ENCODE measurements around the gene GPX6.
"Not testable (repeated sequence)": the region's sequence is repeated elsewhere in the genome, so short reads cannot be mapped to it uniquely, and the experiment has no call there.

GPX6 gene, protein sequence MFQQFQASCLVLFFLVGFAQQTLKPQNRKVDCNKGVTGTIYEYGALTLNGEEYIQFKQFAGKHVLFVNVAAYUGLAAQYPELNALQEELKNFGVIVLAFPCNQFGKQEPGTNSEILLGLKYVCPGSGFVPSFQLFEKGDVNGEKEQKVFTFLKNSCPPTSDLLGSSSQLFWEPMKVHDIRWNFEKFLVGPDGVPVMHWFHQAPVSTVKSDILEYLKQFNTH

DNA sequence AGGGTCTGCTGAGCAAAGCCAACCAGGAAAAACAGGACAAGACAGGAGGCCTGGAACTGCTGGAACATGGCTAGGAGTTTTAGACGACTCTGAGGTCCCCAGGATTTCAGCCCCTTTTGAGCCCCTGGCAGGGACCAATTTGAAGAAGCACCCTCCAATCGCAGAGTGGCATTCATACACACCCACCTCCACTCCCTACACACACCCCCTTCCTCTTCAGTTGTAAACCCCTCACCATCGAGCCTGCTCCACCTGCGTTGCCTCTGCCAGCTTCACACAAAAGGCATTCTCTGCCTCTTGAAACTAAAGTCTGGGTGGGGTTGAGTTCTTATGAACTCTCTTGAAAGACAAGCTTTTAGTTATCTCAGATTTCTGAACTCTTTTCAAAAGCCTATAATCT is at the start of gene GPX6:
Gene GPX6 (minus strand): TSS at position 118 of the 400 bp plus-strand sequence. CDS start 50 bp downstream, at position 68.
- Histone ChIP-seq H3K36me3 (ENCODE audit: insufficient read depth, low read length) (no peaks in the 10 kb centered on the region), H3K4me3 (ENCODE audit: low read depth in 1 of 2, low read length in 2 of 2) (no peak within 1 kb of the TSS), H3K9ac (ENCODE audit: low read length) (no peak within 1 kb of the TSS), H3K27ac (ENCODE audit: low read depth, low read length) (no peak within 1 kb of the TSS), H3K9me3 (ENCODE audit: low read length) (no peaks in the 10 kb centered on the region), H3K27me3 (ENCODE audit: control insufficient read depth in 1 of 2, insufficient read depth in 2 of 2, low read length in 2 of 2) (no peaks in the 10 kb centered on the region), H3K4me1 (ENCODE audit: insufficient read depth, low read length) (no peaks in the 10 kb centered on the region)

DNA sequence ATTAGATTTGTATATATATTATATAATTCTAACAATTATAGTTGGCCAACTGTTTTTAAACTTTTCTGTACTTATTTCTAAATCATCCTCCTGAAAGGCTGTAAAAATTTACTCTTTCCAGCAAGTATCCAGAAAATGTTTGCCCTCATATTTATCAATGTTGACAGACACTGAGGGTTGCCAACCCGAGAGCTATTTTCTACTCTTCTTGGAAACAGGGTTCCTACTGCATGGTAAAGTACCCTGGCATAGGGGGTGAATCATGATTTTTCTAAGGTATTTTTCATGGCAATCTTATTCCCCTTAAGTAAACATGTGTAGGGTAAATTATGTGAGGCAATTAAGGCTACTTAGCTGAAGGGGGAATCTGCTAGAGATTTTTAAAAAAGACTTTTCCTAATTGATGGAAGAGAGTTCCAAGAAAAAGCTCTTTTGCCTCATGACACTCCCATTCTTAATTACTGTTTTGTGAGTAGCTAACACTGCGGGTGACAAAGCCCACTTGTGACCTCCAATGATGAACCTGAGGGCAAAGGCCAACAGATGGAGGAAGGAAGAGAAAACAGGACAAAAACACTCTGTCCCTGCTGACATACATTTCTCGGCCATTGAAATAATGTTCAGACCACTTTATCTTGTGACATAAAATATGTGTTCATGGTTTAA is 48.0 kb upstream of the GPX6 start:
- H3K9ac ChIP-seq (ENCODE audit: low read length) = no peak overlapping the region
- H3K4me1 ChIP-seq (ENCODE audit: insufficient read depth, low read length) = no peaks in the 10 kb centered on the region
- no peaks in the 10 kb centered on the region for H3K36me3 ChIP-seq (ENCODE audit: insufficient read depth, low read length)
- no peaks in the 10 kb centered on the region for H3K9me3 ChIP-seq (ENCODE audit: low read length)
- H3K4me3 ChIP-seq (ENCODE audit: low read depth in 1 of 2, low read length in 2 of 2) = no peak overlapping the region
- H3K27ac ChIP-seq (ENCODE audit: low read depth, low read length) = no peak overlapping the region
- H3K27me3 ChIP-seq (ENCODE audit: control insufficient read depth in 1 of 2, insufficient read depth in 2 of 2, low read length in 2 of 2) = no peaks in the 10 kb centered on the region

DNA sequence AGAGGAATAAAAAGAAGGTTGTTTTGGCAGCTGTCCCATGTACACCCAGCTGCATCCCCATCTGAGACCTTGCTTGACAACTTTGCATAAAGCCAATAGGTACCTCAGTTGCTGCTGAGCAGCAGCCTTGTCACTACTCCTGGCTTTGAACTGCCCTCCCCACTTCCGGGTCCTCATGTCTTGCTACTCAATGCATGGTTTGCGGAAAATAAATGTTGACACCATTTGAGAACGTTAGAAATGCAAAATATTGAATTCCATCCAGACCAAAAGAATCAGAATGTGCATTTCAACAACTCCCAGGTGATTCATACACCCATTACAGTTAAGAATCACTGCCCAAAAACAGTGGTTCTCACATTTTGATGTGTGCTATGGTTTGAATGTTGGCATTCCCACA is 43.0 kb upstream of the GPX6 start:
- Histone ChIP-seq H3K4me1 (ENCODE audit: insufficient read depth, low read length) (no peaks in the 10 kb centered on the region), H3K4me3 (ENCODE audit: low read depth in 1 of 2, low read length in 2 of 2) (no peak overlapping the region), H3K27me3 (ENCODE audit: control insufficient read depth in 1 of 2, insufficient read depth in 2 of 2, low read length in 2 of 2) (no peaks in the 10 kb centered on the region), H3K9ac (ENCODE audit: low read length) (no peak overlapping the region), H3K27ac (ENCODE audit: low read depth, low read length) (no peak overlapping the region), H3K36me3 (ENCODE audit: insufficient read depth, low read length) (no peaks in the 10 kb centered on the region), H3K9me3 (ENCODE audit: low read length) (no peaks in the 10 kb centered on the region)

DNA sequence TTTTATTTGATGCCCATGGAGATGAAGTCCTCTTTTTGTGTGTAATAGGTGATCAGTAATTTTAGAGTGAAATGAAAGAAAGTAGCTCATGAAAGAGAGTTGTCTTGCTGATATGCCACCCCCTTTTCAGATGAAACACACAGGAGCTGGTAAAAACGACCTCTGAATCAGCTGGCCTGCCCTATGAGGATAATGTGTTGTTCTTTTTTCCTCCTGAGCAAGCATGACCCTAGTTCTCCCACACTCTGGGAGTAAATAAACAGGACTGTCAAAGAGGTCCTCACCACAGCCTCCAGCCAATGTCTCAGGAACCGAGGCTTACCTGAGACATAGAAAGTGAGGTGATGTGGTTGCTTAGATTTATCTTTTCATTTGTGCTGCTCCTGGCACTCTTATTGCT is 39.5 kb upstream of the GPX6 start:
- H3K27me3 ChIP-seq (ENCODE audit: control insufficient read depth in 1 of 2, insufficient read depth in 2 of 2, low read length in 2 of 2) = peaks cover 0 to 6% of the 10 kb centered on the region in 2 donors
- no peaks in the 10 kb centered on the region for H3K36me3 ChIP-seq (ENCODE audit: insufficient read depth, low read length)
- H3K9ac ChIP-seq (ENCODE audit: low read length) = no peak overlapping the region
- H3K27ac ChIP-seq (ENCODE audit: low read depth, low read length) = no peak overlapping the region
- no peaks in the 10 kb centered on the region for H3K4me1 ChIP-seq (ENCODE audit: insufficient read depth, low read length)
- H3K4me3 ChIP-seq (ENCODE audit: low read depth in 1 of 2, low read length in 2 of 2) = no peak overlapping the region
- no peaks in the 10 kb centered on the region for H3K9me3 ChIP-seq (ENCODE audit: low read length)

DNA sequence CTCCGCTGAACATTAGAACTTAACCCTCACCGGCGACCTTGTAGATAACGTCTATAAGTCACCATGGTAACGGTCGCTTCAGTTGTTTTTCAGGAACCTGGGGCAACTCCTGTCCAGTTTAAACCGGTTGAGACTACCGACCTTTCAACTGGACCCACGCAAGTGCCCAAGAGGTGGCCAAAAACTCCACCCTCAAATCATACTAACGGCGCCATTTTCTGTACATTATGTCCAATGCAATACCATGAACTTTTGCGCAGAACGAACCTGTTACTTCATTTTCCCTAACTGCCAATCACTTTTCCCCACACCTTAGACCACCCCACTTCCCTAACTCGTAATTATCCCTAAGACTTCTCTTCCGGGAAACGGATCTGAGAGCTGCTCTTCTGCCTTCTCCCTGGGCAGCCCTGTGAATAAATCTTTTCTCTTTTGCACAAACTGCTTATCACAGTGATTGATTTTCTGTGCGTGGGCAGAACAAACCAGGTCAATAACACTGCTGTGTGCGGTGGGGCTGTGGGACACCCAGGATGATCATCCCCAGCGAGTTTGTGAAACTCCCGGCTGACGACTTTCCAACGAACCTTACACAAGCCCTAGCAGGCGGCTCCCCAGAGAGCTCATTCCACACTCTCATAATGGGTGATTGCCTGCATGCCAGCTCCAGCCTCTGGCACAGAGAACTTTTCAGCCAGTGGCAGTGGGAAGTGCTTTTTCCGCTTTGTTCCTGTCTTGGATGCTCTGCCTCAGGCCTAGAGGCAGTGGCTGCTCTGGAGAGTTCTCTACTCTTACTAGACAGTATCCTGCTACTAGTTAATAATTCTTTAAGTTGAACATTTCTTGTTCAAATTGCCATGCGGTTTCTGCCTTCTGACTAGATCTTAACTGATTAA is 38.6 kb upstream of the GPX6 start:
- Histone ChIP-seq H3K4me1 (ENCODE audit: insufficient read depth, low read length) (no peaks in the 10 kb centered on the region), H3K27me3 (ENCODE audit: control insufficient read depth in 1 of 2, insufficient read depth in 2 of 2, low read length in 2 of 2) (peaks cover 0 to 6% of the 10 kb centered on the region in 2 donors), H3K9ac (ENCODE audit: low read length) (no peak overlapping the region), H3K9me3 (ENCODE audit: low read length) (no peaks in the 10 kb centered on the region), H3K27ac (ENCODE audit: low read depth, low read length) (no peak overlapping the region), H3K4me3 (ENCODE audit: low read depth in 1 of 2, low read length in 2 of 2) (no peak overlapping the region), H3K36me3 (ENCODE audit: insufficient read depth, low read length) (no peaks in the 10 kb centered on the region)

DNA sequence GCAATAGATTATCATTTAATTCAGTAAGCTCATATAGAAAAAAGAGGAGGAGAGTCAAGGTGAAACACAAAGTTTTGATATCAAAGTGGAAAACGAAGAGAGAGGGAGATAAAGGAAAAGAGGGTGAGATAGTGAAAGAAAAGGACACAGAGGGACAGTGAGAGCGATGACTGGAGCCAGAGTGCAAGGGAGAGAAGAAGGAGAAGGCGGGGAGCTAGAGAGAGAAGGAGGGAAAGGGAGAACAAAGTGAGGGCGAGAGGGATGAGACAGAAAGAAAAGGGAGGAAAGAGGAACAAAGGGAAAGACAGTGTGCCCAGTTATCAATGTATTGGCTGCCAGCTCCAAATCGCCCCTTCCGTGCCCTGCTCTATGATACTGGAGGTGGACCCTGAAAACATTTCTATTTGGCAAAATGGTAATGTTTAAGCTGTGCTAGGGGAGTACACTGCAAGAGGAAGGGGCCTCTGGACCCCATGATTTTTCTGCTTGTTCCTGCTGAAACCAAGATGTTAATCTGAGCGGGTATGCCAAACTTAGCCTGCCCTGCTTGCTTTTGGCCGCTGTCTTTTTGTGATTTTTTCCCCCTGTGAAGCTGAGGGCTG is 37.9 kb upstream of the GPX6 start:
- Histone ChIP-seq H3K4me1 (ENCODE audit: insufficient read depth, low read length) (no peaks in the 10 kb centered on the region), H3K9me3 (ENCODE audit: low read length) (no peaks in the 10 kb centered on the region), H3K36me3 (ENCODE audit: insufficient read depth, low read length) (no peaks in the 10 kb centered on the region), H3K4me3 (ENCODE audit: low read depth in 1 of 2, low read length in 2 of 2) (no peak overlapping the region), H3K27ac (ENCODE audit: low read depth, low read length) (no peak overlapping the region), H3K27me3 (ENCODE audit: control insufficient read depth in 1 of 2, insufficient read depth in 2 of 2, low read length in 2 of 2) (peaks cover 0 to 6% of the 10 kb centered on the region in 2 donors), H3K9ac (ENCODE audit: low read length) (no peak overlapping the region)

DNA sequence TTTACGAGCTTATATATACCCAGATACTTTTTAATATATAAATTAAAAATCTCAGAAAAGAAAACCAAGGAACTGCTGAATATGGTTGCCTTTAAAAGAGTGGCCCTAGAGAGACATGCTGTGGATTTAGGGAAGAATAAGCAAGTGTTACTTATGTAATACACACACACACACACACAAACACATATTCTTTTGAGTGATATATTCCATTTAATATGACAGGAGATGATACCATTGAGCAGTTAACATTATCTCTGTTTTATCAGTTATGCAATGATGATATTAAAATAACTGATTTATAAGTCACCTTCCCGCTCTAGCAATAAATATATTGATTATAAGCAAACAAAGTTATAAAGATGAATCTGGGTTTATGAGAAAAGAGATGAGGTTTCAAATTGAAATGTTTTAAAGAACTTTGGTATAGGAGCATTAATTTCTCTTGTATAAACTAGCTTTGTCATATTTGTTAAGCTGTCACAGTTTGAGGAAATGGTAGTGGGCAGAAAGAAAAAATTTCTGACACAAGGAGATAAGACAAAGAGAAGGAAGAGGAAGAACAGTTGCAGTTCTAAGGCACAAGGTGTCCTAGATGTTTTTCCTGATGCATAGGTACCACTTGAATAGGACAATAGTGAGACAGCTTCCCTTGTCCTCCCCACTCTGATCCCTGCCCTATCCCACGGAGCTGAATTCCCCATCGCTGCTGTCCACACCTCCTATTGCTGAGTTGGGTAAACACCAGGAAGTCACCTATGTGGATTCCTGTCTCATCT is 36.5 kb upstream of the GPX6 start:
- Histone ChIP-seq H3K4me3 (ENCODE audit: low read depth in 1 of 2, low read length in 2 of 2) (no peak overlapping the region), H3K9ac (ENCODE audit: low read length) (no peak overlapping the region), H3K27me3 (ENCODE audit: control insufficient read depth in 1 of 2, insufficient read depth in 2 of 2, low read length in 2 of 2) (peaks cover 0 to 6% of the 10 kb centered on the region in 2 donors)

DNA sequence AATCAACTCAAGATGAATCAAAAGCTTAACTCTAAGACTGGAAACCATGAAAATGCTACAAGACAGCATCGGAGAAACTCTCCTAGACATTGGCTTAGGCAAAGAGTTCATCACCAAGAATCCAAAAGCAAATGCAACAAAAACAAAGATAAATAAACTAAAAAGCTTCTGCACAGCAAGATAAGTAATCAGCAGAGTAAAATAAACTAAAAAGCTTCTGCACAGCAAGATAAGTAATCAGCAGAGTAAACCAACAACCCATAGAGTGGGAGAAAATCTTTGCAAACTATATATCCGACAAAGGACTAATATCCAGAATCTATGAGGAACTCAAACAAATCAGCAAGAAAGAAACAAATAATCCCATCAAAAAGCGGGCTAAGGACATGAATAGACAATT is 31.4 kb upstream of the GPX6 start:
- not testable (repeated sequence) for H3K4me3 ChIP-seq (ENCODE audit: low read depth in 1 of 2, low read length in 2 of 2); H3K27me3 ChIP-seq (ENCODE audit: control insufficient read depth in 1 of 2, insufficient read depth in 2 of 2, low read length in 2 of 2); H3K9ac ChIP-seq (ENCODE audit: low read length); H3K27ac ChIP-seq (ENCODE audit: low read depth, low read length); H3K36me3 ChIP-seq (ENCODE audit: insufficient read depth, low read length); H3K4me1 ChIP-seq (ENCODE audit: insufficient read depth, low read length); H3K9me3 ChIP-seq (ENCODE audit: low read length)

More for the DNA sequence above, 36.5 kb upstream of the GPX6 start:
- Histone ChIP-seq H3K36me3 (ENCODE audit: insufficient read depth, low read length) (no peaks in the 10 kb centered on the region), H3K4me1 (ENCODE audit: insufficient read depth, low read length) (no peaks in the 10 kb centered on the region), H3K9me3 (ENCODE audit: low read length) (no peaks in the 10 kb centered on the region), H3K27ac (ENCODE audit: low read depth, low read length) (no peak overlapping the region)

DNA sequence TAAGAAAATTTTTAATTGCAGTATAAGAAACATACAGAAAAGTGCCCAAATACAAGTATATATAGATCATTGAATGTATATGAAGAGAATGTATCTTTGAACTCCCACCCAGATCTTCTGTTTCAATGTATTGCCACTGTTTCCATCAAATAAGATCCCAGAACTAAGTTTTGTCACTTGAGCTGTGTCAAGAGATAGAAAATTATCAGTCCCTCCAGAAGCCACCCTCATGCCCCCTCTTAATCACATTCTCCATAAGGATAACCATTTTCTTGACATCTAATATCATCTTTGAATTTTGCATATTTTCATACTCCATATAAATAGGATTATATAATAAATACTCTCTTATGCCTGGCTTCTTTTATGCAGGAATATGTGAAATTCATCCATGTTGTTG is 30.4 kb upstream of the GPX6 start:
- Histone ChIP-seq H3K9ac (ENCODE audit: low read length) (no peak overlapping the region), H3K4me1 (ENCODE audit: insufficient read depth, low read length) (peaks cover 9% of the 10 kb centered on the region), H3K27me3 (ENCODE audit: control insufficient read depth in 1 of 2, insufficient read depth in 2 of 2, low read length in 2 of 2) (peaks cover 0 to 10% of the 10 kb centered on the region in 2 donors), H3K36me3 (ENCODE audit: insufficient read depth, low read length) (no peaks in the 10 kb centered on the region), H3K27ac (ENCODE audit: low read depth, low read length) (no peak overlapping the region), H3K9me3 (ENCODE audit: low read length) (no peaks in the 10 kb centered on the region), H3K4me3 (ENCODE audit: low read depth in 1 of 2, low read length in 2 of 2) (no peak overlapping the region)

DNA sequence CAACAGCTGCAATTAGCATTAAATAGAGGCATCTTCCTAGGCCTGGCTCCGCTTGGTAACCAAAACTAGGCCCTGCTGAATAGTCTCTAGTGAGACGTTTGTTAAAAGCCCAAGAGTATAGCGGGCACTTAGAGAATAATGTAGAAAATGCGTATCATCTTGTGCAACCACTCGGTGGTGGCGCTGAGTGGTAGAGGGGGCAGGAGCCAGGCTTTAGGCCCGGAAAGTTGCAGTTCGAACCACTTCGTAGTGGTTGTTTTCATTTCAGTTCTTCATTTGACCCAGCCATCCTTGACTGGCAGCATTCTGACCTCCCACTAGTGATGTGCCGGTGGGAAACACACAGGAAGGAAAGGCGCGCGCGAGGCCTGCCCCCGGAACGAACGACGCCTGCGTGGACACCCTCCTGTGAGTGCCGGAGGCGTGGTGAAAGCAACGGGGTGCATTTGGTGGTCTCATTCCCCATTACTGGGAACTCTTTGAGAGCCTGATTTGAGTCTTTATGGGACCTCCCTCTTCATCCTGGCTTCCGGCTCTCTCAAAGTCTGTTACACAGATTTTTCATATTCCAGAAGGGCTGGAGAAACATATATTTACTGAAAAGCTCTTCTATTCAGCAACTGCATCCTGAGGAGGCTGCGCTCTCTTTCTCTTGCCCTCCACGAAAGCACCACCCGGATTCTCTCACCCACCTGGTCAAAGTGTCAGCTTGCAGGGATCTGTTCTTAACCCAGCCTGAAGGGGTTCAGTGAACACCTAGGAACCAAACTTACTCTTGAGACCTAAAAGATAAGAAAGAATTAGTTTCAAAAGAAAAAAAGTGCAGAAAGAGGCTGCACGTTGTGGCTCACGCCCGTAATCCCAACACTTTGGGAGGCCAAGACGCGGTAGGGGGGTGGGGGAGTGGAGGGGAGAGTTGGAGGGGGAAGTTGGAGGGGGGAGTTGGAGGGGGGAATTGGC is 28.3 kb upstream of the GPX6 start:
- H3K4me1 ChIP-seq (ENCODE audit: insufficient read depth, low read length) = peaks cover 9% of the 10 kb centered on the region
- H3K27me3 ChIP-seq (ENCODE audit: control insufficient read depth in 1 of 2, insufficient read depth in 2 of 2, low read length in 2 of 2) = peaks cover 0 to 10% of the 10 kb centered on the region in 2 donors
- no peaks in the 10 kb centered on the region for H3K36me3 ChIP-seq (ENCODE audit: insufficient read depth, low read length)
- no peak overlapping the region for H3K4me3 ChIP-seq (ENCODE audit: low read depth in 1 of 2, low read length in 2 of 2)
- H3K9me3 ChIP-seq (ENCODE audit: low read length) = no peaks in the 10 kb centered on the region
- no peak overlapping the region for H3K9ac ChIP-seq (ENCODE audit: low read length)
- no peak overlapping the region for H3K27ac ChIP-seq (ENCODE audit: low read depth, low read length)

Data from muscle layer of colon (tissue), 2 donors.